HepG2 (cell line): Measurements from ENCODE around the gene PHKB. TPM values are rescaled to one million over a fixed set of nuclear protein-coding genes. Genes with fewer than 3 reads are reported as not detected.

Experiments
- ARNT2 ChIP-seq: sonication (generic); formaldehyde crosslinking; IDR thresholded peaks from 2 replicates; pipeline ENCODE4 v1.8.0; 2022; ENCODE audit warnings: mild to moderate bottlenecking, low read depth, missing genetic modification reagents, moderate library complexity
- DMAP1 ChIP-seq: IDR thresholded peaks from 2 replicates; pipeline ENCODE4 v1.6.1; 2016
- GABPB1 ChIP-seq: IDR thresholded peaks from 2 replicates; pipeline ENCODE4 v1.6.1; 2016; ENCODE audit warnings: mild to moderate bottlenecking, missing genetic modification reagents, moderate library complexity, missing compliant biosample characterization
- HOXD1 ChIP-seq: sonication (generic); formaldehyde crosslinking; IDR thresholded peaks from 2 replicates; pipeline ENCODE4 v1.5.0; 2020; ENCODE audit warnings: missing genetic modification reagents
- JUNB ChIP-seq: sonication (generic); formaldehyde crosslinking; IDR thresholded peaks from 2 replicates; pipeline ENCODE4 v1.8.0; 2022; ENCODE audit warnings: missing genetic modification reagents, mild to moderate bottlenecking, borderline replicate concordance
- ONECUT2 ChIP-seq: sonication (generic); formaldehyde crosslinking; IDR thresholded peaks from 2 replicates; pipeline ENCODE4 v1.4.0; 2020; ENCODE audit warnings: missing genetic modification reagents
- RARA ChIP-seq: IDR thresholded peaks from 2 replicates; pipeline ENCODE4 v1.6.1; 2016; ENCODE audit warnings: missing genetic modification reagents, missing compliant biosample characterization
- REPIN1 ChIP-seq: sonication (generic); formaldehyde crosslinking; IDR thresholded peaks from 2 replicates; pipeline ENCODE4 v1.8.0; 2022; ENCODE audit warnings: missing genetic modification reagents, low read depth, mild to moderate bottlenecking, borderline replicate concordance
- RFX3 ChIP-seq: IDR thresholded peaks from 2 replicates; pipeline ENCODE4 v1.6.1; 2016; ENCODE audit warnings: missing biosample characterization, missing genetic modification reagents
- TBL1XR1 ChIP-seq: fragments of 150-350 bp; IDR thresholded peaks from 2 replicates; pipeline ENCODE4 v1.6.1; 2014; ENCODE audit warnings: borderline replicate concordance, low read length; ENCODE audit not compliant: partially characterized antibody
- TEAD3 ChIP-seq: optimal IDR thresholded peaks from 2 replicates; pipeline ENCODE3; 2016; ENCODE audit warnings: borderline replicate concordance
- ZBTB8A ChIP-seq: sonication (generic); formaldehyde crosslinking; IDR thresholded peaks from 2 replicates; pipeline ENCODE4 v1.4.0; 2020; ENCODE audit warnings: mild to moderate bottlenecking, low read depth, missing genetic modification reagents, borderline replicate concordance
- ZFP90 ChIP-seq: sonication (generic); formaldehyde crosslinking; IDR thresholded peaks from 2 replicates; pipeline ENCODE4 v1.8.0; 2022; ENCODE audit warnings: missing genetic modification reagents, mild to moderate bottlenecking, inconsistent platforms, borderline replicate concordance
- ZNF224 ChIP-seq: sonication (generic); formaldehyde crosslinking; IDR thresholded peaks from 2 replicates; pipeline ENCODE4 v1.5.0; 2020; ENCODE audit warnings: mild to moderate bottlenecking, missing genetic modification reagents
- ZNF501 ChIP-seq: sonication (generic); formaldehyde crosslinking; IDR thresholded peaks from 2 replicates; pipeline ENCODE4 v1.5.1; 2020; ENCODE audit warnings: mild to moderate bottlenecking, moderate library complexity, missing genetic modification reagents
- ZNF546 ChIP-seq: sonication (generic); formaldehyde crosslinking; conservative IDR thresholded peaks from 2 replicates; pipeline ENCODE4 v1.8.1; 2023; ENCODE audit warnings: mild to moderate bottlenecking, missing genetic modification reagents
- ZNF660 ChIP-seq: sonication (generic); formaldehyde crosslinking; IDR thresholded peaks from 2 replicates; pipeline ENCODE4 v1.5.1; 2020; ENCODE audit warnings: mild to moderate bottlenecking, low read depth, missing genetic modification reagents, borderline replicate concordance
- ZNF816 ChIP-seq: sonication (generic); formaldehyde crosslinking; IDR thresholded peaks from 2 replicates; pipeline ENCODE4 v1.8.0; 2022; ENCODE audit warnings: missing genetic modification reagents, mild to moderate bottlenecking, borderline replicate concordance
- ZNF839 ChIP-seq: sonication (generic); formaldehyde crosslinking; IDR thresholded peaks from 2 replicates; pipeline ENCODE4 v1.4.0; 2020; ENCODE audit warnings: missing genetic modification reagents, mild to moderate bottlenecking, borderline replicate concordance
- ZSCAN12 ChIP-seq: sonication (generic); formaldehyde crosslinking; IDR thresholded peaks from 2 replicates; pipeline ENCODE4 v1.9.0; 2021; ENCODE audit warnings: mild to moderate bottlenecking, missing genetic modification reagents
- polyA plus RNA-seq, 8 experiments: library from polyadenylated mRNA; depleted of rRNA in 3 of 8; stranded (reverse) in 7 of 8; unstranded in 1 of 8; fragments of >200 nt; fragmentation: Illumina TruSeq in 4 of 8; extraction: Trizol in 4 of 8; gene quantifications; 2 replicates each; pipeline versions ENCODE4 v1.2.1 to v1.2.3, GENCODE V29; 2011 to 2016; ENCODE audit warnings: low read depth in 4 of 8, missing spikeins in 1 of 8, mixed read lengths in 1 of 8; ENCODE audit not compliant: insufficient read depth in 1 of 8
- total RNA-seq, 5 experiments: library from RNA; depleted of rRNA; stranded (reverse); fragments of >200 nt; fragmentation: Illumina TruSeq; extraction: Trizol; gene quantifications; 2 replicates each; pipeline ENCODE4 v1.2.3, GENCODE V29; 2016; ENCODE audit warnings: low read depth in 1 of 5
- TF ChIP-seq, protein P1 (sequence below): sonication (generic); formaldehyde crosslinking; IDR thresholded peaks from 2 replicates; pipeline ENCODE4 v1.4.0; 2020; ENCODE audit warnings: mild to moderate bottlenecking, low read depth, missing genetic modification reagents
- TF ChIP-seq, protein P2 (sequence below): sonication (generic); formaldehyde crosslinking; IDR thresholded peaks from 2 replicates; pipeline ENCODE4 v1.8.1; 2022; ENCODE audit warnings: mild to moderate bottlenecking, missing genetic modification reagents
- TF ChIP-seq, protein P3 (sequence below): sonication (generic); formaldehyde crosslinking; IDR thresholded peaks from 2 replicates; pipeline ENCODE4 v1.5.1; 2020; ENCODE audit warnings: mild to moderate bottlenecking, missing genetic modification reagents

Gene PHKB
- total and polyA plus RNA-seq, 2 of the 13 experiments (the other 11 are each of a cell fraction or from before 2014, with no cell fraction given): 66.0 to 80.8 TPM

DNA sequence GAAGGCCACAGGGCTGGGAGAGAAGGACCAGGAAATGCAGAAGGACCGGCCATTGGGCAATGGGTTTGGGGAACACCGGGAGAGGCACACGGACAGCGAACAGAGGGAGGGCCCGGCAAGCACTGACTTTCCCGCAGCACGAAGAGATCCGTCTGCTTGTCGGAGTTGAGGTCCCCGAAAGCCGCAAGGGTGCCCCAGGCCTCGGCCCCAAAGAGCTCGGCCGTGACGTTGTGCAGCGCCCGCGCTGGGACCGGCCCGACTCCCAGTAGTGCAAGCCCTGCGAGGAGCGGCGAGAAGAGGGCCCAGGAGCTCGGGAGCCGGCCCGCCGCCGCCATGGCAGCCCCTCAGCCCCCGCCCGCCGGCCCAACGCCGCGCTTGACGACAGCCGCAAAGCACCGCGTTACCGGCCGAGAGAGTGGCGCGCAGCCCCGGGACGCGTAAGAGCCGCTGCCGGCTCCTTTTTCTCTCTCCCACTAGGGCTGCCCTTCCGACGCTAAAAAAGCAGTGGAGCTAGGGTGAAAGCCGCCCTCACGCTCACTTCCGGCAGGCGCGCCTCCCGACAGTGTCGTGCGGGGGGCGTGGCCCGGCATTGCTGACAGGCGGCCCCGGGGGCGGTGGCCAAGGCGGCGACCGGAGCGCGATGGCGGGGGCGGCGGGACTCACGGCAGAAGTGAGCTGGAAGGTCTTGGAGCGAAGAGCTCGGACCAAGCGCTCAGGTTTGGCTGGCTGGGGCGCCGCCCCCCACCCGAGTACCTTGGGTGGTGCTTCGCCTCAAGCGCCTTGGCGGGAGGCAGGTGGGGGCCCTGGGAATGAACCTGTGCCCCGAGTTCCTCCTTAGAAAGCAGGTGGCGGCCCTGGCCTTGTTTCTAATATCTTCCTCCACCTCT is at the start of gene PHKB, which contains the start of gene ITFG1 (continued):
- TF ChIP-seq, protein P1, sequence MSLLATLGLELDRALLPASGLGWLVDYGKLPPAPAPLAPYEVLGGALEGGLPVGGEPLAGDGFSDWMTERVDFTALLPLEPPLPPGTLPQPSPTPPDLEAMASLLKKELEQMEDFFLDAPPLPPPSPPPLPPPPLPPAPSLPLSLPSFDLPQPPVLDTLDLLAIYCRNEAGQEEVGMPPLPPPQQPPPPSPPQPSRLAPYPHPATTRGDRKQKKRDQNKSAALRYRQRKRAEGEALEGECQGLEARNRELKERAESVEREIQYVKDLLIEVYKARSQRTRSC (CRISPR knock-in tag): peak; percentile 20
- TF ChIP-seq ARNT2 (CRISPR knock-in tag) (peak; percentile 35), RARA (CRISPR knock-in tag) (peak; percentile 16), JUNB (CRISPR knock-in tag) (no peak), ZNF546 (peak; percentile 94), ZNF224 (CRISPR knock-in tag) (peak; percentile 95), REPIN1 (peak; percentile 51; the same call in 1 of the 2 replicates), TEAD3 (CRISPR knock-in tag) (no peak), ZNF501 (CRISPR knock-in tag) (peak; percentile 90), ZNF839 (CRISPR knock-in tag) (peak; percentile 78; the same call in 1 of the 2 replicates), ZNF660 (CRISPR knock-in tag) (no peak), ONECUT2 (CRISPR knock-in tag) (no peak), ZBTB8A (CRISPR knock-in tag) (no peak; the same call in 1 of the 2 replicates), RFX3 (CRISPR knock-in tag) (no peak), DMAP1 (CRISPR knock-in tag) (peak; percentile 82), ZNF816 (0 out of 2 replicates have a peak, but pooled peaks have one; percentile 67), ZSCAN12 (CRISPR knock-in tag) (peak; percentile 81; the same call in 1 of the 2 replicates), TBL1XR1 (peak; percentile 69), HOXD1 (CRISPR knock-in tag) (peak; percentile 89; the same call in 1 of the 2 replicates), GABPB1 (CRISPR knock-in tag) (peak; percentile 96), ZFP90 (CRISPR knock-in tag) (peak; percentile 85)
- TF ChIP-seq, protein P2, sequence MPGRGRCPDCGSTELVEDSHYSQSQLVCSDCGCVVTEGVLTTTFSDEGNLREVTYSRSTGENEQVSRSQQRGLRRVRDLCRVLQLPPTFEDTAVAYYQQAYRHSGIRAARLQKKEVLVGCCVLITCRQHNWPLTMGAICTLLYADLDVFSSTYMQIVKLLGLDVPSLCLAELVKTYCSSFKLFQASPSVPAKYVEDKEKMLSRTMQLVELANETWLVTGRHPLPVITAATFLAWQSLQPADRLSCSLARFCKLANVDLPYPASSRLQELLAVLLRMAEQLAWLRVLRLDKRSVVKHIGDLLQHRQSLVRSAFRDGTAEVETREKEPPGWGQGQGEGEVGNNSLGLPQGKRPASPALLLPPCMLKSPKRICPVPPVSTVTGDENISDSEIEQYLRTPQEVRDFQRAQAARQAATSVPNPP: peak; percentile 54; the same call in 1 of the 2 replicates
- TF ChIP-seq, protein P3, sequence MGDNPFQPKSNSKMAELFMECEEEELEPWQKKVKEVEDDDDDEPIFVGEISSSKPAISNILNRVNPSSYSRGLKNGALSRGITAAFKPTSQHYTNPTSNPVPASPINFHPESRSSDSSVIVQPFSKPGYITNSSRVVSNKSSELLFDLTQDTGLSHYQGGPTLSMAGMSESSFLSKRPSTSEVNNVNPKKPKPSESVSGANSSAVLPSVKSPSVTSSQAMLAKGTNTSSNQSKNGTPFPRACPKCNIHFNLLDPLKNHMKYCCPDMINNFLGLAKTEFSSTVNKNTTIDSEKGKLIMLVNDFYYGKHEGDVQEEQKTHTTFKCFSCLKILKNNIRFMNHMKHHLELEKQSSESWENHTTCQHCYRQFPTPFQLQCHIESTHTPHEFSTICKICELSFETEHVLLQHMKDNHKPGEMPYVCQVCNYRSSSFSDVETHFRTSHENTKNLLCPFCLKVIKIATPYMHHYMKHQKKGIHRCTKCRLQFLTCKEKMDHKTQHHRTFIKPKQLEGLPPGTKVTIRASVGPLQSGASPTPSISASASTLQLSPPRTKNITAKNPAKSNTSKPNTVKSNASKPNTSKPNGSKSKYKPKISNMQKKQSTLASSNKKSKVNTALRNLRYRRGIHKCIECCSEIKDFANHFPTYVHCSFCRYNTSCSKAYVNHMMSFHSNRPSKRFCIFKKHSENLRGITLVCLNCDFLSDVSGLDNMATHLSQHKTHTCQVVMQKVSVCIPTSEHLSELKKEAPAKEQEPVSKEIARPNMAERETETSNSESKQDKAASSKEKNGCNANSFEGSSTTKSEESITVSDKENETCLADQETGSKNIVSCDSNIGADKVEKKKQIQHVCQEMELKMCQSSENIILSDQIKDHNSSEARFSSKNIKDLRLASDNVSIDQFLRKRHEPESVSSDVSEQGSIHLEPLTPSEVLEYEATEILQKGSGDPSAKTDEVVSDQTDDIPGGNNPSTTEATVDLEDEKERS (CRISPR knock-in tag): peak; percentile 87
